Endodermal cell (in vitro differentiated cells): Measurements from ENCODE around the gene OBP2A. TPM values are rescaled to one million over a fixed set of nuclear protein-coding genes. Genes with fewer than 3 reads are reported as not detected.
A peak's percentile ranks its signal among the peaks of the same experiment; 100 is the strongest.

Experiments used
- DNase-seq: peaks from one replicate; pipeline ENCODE4 v3.0.0-alpha.2; 2017
- H3K27ac ChIP-seq: 2 replicates; pipeline ENCODE4 v1.5.1; 2013; ENCODE audit warnings: mild to moderate bottlenecking, low read depth, low read length, moderate library complexity
- H3K27me3 ChIP-seq: 2 replicates; pipeline ENCODE4 v1.6.1; 2013; ENCODE audit warnings: mild to moderate bottlenecking, low read length, moderate library complexity; ENCODE audit not compliant: insufficient read depth, control insufficient read depth, poor library complexity, severe bottlenecking
- H3K36me3 ChIP-seq: 2 replicates; pipeline ENCODE4 v1.7.0; 2013; ENCODE audit warnings: mild to moderate bottlenecking, low read length, moderate library complexity; ENCODE audit not compliant: control insufficient read depth, insufficient read depth
- H3K4me1 ChIP-seq: one replicate; pipeline ENCODE4 v1.7.0; 2013; ENCODE audit warnings: low read length; ENCODE audit not compliant: control insufficient read depth, insufficient read depth
- H3K4me3 ChIP-seq: 2 replicates; pipeline ENCODE4 v1.5.1; 2013; ENCODE audit warnings: mild to moderate bottlenecking, low read length, moderate library complexity
- H3K9ac ChIP-seq: 2 replicates; pipeline ENCODE4 v1.6.1; 2013; ENCODE audit warnings: mild to moderate bottlenecking, low read length, moderate library complexity; ENCODE audit not compliant: poor library complexity, severe bottlenecking; ENCODE audit errors: extremely low read depth
- H3K9me3 ChIP-seq: 2 replicates; pipeline ENCODE4 v1.6.1; 2013; ENCODE audit warnings: mild to moderate bottlenecking, low read length, moderate library complexity; ENCODE audit not compliant: control insufficient read depth
- H3K27ac Mint-ChIP-seq: 2 replicates; pipeline ENCODE4 v1.8.0; 2020; ENCODE audit warnings: mixed read lengths
- H3K27me3 Mint-ChIP-seq: 2 replicates; pipeline ENCODE4 v1.8.0; 2021; ENCODE audit warnings: mild to moderate bottlenecking, mixed read lengths; ENCODE audit not compliant: insufficient read depth
- H3K36me3 Mint-ChIP-seq: 2 replicates; pipeline ENCODE4 v1.8.0; 2020; ENCODE audit warnings: low read depth, mixed read lengths
- H3K4me1 Mint-ChIP-seq: 2 replicates; pipeline ENCODE4 v1.8.0; 2020; ENCODE audit warnings: mixed read lengths
- H3K4me3 Mint-ChIP-seq: 2 replicates; pipeline ENCODE4 v1.8.0; 2020; ENCODE audit warnings: mild to moderate bottlenecking, moderate library complexity, mixed read lengths
- H3K9me3 Mint-ChIP-seq: 2 replicates; pipeline ENCODE4 v1.8.0; 2020; ENCODE audit warnings: mild to moderate bottlenecking, mixed read lengths
- CTCF ChIP-seq: fragments of 200-600 bp; sonication (generic); conservative IDR thresholded peaks from 2 replicates; pipeline ENCODE4 v1.5.0; 2021; ENCODE audit warnings: antibody characterized with exemption, mild to moderate bottlenecking
- WGBS, 2 experiments: methylation state at CpG; one replicate each; pipeline versions ENCODE4 v1.1.5 to v1.1.7; 2013; ENCODE audit warnings: missing lambda C conversion rate in 2 of 2, mixed read lengths in 1 of 2; ENCODE audit not compliant: insufficient coverage in 1 of 2, insufficient read length in 1 of 2; 5-methylcytosine and 5-hydroxymethylcytosine counted together
- total RNA-seq, 2 donors: library from RNA; stranded (reverse); fragmentation: NEBNext Ultra II Directional in 1 of 2; extraction: Animal tissue kit (Norgen Biotek cat#: 25700) in 1 of 2; gene quantifications; 2 replicates in 1 of 2; 3 replicates in 1 of 2; pipeline ENCODE4 v1.2.1, GENCODE V29; 2021

Gene OBP2A
- total RNA-seq, 2 donors from 2014 or later: not detected

- peaks cover 5% of the 10 kb centered on the region for H3K9me3 Mint-ChIP-seq
- WGBS, 2 experiments: 81 to 88% methylated on average over 3 to 15 of the region's 15 CpGs
- H3K9me3 ChIP-seq: no peaks in the 10 kb centered on the region
- no peak overlapping the region for H3K9ac ChIP-seq
- H3K36me3 ChIP-seq: no peaks in the 10 kb centered on the region
- H3K27me3 ChIP-seq: no peaks in the 10 kb centered on the region
- no peak for TF ChIP-seq CTCF
- peaks cover 3% of the 10 kb centered on the region for H3K27me3 Mint-ChIP-seq
- no peaks in the 10 kb centered on the region for H3K4me1 Mint-ChIP-seq
- H3K27ac Mint-ChIP-seq: no peak overlapping the region
- no peak overlapping the region for H3K4me3 Mint-ChIP-seq
- H3K27ac ChIP-seq: no peak overlapping the region
- no peak for DNase-seq
- H3K36me3 Mint-ChIP-seq: no peaks in the 10 kb centered on the region
- no peaks in the 10 kb centered on the region for H3K4me1 ChIP-seq
- H3K4me3 ChIP-seq: no peak overlapping the region
Observed at GRCh38 chr9:135586601-135587109, 40.7 kb downstream of the OBP2A start.

GRCh38 chr9:135587658-135588057 lies 41.7 kb downstream of the OBP2A start:
- H3K9ac ChIP-seq: no peak overlapping the region
- DNase-seq: peak; percentile 48
- Mint-ChIP-seq H3K27ac (no peak overlapping the region), H3K9me3 (no peaks in the 10 kb centered on the region), H3K27me3 (peaks cover under 1% of the 10 kb centered on the region), H3K4me1 (no peaks in the 10 kb centered on the region), H3K4me3 (no peak overlapping the region), H3K36me3 (no peaks in the 10 kb centered on the region)
- H3K27ac ChIP-seq: no peak overlapping the region
- no peaks in the 10 kb centered on the region for H3K27me3 ChIP-seq
- TF ChIP-seq CTCF: no peak
- no peaks in the 10 kb centered on the region for H3K4me1 ChIP-seq
- H3K36me3 ChIP-seq: no peaks in the 10 kb centered on the region
- no peak overlapping the region for H3K4me3 ChIP-seq
- WGBS, 2 experiments: no CpG with 5 or more reads among the region's 7 CpGs
- H3K9me3 ChIP-seq: no peaks in the 10 kb centered on the region

GRCh38 chr9:135588371-135588770 lies 42.4 kb downstream of the OBP2A start:
- H3K36me3 Mint-ChIP-seq: no peaks in the 10 kb centered on the region
- no peaks in the 10 kb centered on the region for H3K27me3 Mint-ChIP-seq
- H3K36me3 ChIP-seq: no peaks in the 10 kb centered on the region
- H3K4me3 ChIP-seq: no peak overlapping the region
- H3K9me3 Mint-ChIP-seq: no peaks in the 10 kb centered on the region
- H3K4me3 Mint-ChIP-seq: no peak overlapping the region
- H3K4me1 Mint-ChIP-seq: no peaks in the 10 kb centered on the region
- WGBS, 2 experiments: 92 to 94% methylated on average over 2 to 9 of the region's 9 CpGs
- no peak overlapping the region for H3K9ac ChIP-seq
- no peaks in the 10 kb centered on the region for H3K9me3 ChIP-seq
- H3K27me3 ChIP-seq: no peaks in the 10 kb centered on the region
- no peaks in the 10 kb centered on the region for H3K4me1 ChIP-seq
- no peak for DNase-seq
- no peak overlapping the region for H3K27ac ChIP-seq
- H3K27ac Mint-ChIP-seq: no peak overlapping the region
- TF ChIP-seq CTCF: no peak
